GM18907 (cell line): ENCODE results near the gene TMEFF2.
A peak's percentile ranks its signal among the peaks of the same experiment; 100 is the strongest.

ENCODE experiments used
- ATAC-seq: cut with Tn5 transposase; IDR thresholded peaks from one replicate; pipeline ENCODE4 v1.9.1; 2021; ENCODE audit warnings: mild to moderate bottlenecking, moderate library complexity; ENCODE audit not compliant: unreplicated experiment

Gene TMEFF2

GRCh38 chr2:192072261-192072660 lies 122.5 kb downstream of the TMEFF2 start:
- ATAC-seq = no peak

- ATAC-seq = no peak
Measured at GRCh38 chr2:192070099-192070498, 124.6 kb downstream of the TMEFF2 start.

- no peak for ATAC-seq
Measured at GRCh38 chr2:192069417-192069816, 125.3 kb downstream of the TMEFF2 start.

DNA sequence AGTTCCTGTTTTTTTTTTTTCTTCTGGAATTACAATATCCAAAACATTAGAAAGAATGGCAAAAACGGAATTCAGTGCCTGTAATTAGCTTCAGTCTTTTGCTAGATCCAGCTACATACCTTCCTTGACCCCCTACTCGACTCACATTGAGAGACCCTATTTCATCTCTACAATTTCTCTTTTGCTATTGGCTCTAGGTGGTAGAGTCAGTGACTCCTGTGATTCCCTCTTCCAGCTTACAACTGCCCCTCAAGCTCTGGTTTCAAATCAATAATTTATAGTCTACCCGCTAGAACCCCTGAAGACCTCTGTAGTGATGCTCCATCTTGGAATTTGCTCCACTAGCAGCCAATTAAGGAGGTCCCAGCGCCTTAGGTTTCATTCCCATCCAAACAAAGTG lies 125.8 kb downstream of the TMEFF2 start:
- ATAC-seq = no peak

- ATAC-seq = no peak
Measured at GRCh38 chr2:192067631-192068030, 127.1 kb downstream of the TMEFF2 start.

GRCh38 chr2:192064459-192064858 lies 130.3 kb downstream of the TMEFF2 start:
- no peak for ATAC-seq

DNA sequence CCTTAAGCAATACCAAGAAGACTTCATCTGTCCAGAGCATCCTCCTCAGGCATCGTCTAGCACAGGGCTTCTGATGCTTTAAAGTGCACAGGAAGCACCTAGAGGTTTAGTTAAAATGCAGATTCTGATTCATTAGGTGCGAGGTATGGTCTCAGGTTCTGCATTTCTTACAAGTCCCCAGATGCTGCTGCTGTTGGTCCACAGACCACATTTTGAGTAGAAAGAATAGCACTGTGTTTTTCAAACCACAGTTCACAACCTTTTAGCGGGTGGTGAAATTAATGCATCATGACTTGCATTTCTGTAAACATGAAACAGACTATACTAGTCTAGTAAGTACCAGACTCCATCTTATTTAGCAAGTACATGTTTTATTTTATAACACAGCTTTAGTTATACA lies 134.6 kb downstream of the TMEFF2 start:
- no peak for ATAC-seq

DNA sequence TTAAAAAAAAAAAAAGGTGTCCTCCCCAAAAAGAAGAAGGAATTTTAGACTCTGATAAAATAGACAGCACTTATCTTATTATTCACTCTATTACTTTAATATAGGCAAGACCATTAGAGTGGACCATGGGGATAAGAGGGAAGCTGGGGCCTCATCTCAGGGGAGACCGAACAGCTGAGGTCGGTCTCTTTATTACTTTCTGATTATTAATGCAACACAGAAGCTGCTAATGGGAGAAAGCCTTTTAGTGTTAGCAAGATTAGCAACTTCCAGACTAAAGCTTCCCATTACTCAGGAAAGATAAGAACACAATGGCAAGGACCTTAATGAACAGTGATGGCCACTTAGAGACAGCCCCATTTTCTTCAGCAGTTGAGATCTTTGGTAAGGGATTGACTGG lies 135.5 kb downstream of the TMEFF2 start:
- ATAC-seq = no peak

- no peak for ATAC-seq
Measured at GRCh38 chr2:192053921-192054320, 140.8 kb downstream of the TMEFF2 start.

DNA sequence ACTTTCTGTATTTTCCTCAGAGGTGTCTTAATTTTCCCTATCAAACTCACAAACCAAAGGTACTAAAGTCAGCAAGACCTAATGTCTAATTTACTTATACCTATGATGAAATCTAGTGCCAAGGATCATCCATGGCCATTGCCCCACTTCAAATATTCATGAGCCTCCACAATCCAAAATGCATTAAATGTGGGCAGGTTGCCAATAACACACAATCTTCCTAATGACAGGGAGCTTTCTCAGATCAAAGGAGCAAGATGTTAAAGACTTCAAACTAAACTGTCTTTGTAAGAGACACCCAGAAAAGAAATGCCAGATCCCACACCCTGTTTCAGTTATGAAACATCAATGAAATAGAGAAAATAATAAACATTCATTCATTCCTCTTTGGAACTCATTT lies 143.2 kb downstream of the TMEFF2 start:
- no peak for ATAC-seq

DNA sequence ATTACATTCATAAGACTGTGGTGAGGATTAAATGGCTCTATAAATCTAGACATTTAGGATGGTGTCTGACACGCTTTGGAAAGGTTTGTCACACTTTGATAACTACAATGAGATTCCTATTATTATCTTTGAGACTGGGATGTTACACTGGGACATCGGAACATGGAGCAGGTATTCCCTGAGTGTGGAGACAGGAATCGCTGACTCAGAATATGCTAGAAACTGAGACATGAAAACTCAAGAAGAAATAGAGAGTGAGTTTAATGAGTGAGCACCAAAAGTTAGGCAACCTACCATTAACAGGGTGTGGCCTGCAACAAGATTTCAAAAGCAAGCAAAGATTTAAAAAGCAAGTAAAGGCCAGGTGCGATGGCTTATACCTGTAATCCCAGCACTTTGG lies 145.4 kb downstream of the TMEFF2 start:
- ATAC-seq = no peak

GRCh38 chr2:192047315-192048107 lies 147.2 kb downstream of the TMEFF2 start:
- ATAC-seq = no peak

GRCh38 chr2:192044496-192044895 lies 150.2 kb downstream of the TMEFF2 start:
- ATAC-seq = no peak

DNA sequence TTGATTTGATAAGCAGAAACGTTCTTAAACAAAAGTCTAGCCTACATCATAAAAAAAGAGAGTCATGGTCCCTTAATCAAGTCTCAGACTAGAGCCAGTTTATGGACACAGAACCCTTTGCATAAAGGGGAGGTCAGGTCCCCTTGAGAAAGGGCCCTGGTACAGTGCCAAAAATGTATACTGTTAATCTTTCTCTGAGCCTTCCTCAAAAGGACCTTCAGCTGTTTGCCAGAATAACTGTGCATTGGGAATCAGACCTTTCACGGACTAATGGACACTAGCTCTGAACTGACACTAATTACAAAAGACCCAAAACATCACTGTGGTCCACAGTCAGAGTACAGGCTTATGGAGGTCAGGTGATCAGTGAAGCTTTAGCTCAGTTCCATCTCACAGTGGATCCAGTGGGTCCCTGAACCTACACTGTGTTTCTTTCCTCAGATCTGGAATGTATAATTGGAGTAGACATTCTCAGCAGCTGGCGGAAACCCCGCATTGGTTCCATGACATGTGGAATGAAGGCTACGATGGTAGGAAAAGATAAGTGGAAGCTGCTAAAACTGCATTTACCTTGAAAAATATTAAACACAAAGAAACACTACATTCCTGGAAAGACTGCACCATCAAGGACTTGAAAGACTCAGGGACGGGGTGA lies 151.4 kb downstream of the TMEFF2 start:
- ATAC-seq = no peak

- no peak for ATAC-seq
Measured at GRCh38 chr2:192042126-192042525, 152.6 kb downstream of the TMEFF2 start.

DNA sequence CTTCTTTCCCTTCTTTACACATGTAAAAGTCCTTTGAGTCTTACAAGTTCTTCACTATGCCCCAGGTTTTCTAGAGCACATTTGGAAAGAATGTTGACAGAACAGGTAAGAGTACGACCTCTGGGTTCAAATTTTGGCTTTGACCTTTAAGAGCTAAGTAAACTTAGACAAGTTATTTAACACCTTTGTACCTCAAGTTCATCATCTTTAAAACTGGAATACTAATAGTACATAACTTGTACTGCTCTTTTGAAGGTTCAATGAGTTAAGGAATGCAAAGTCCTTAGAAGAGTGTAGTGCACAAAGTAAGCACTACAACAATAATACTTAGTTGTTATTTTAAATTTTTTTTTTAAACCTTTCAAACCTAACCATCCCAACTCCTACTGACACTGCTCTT lies 156.6 kb downstream of the TMEFF2 start:
- no peak for ATAC-seq

DNA sequence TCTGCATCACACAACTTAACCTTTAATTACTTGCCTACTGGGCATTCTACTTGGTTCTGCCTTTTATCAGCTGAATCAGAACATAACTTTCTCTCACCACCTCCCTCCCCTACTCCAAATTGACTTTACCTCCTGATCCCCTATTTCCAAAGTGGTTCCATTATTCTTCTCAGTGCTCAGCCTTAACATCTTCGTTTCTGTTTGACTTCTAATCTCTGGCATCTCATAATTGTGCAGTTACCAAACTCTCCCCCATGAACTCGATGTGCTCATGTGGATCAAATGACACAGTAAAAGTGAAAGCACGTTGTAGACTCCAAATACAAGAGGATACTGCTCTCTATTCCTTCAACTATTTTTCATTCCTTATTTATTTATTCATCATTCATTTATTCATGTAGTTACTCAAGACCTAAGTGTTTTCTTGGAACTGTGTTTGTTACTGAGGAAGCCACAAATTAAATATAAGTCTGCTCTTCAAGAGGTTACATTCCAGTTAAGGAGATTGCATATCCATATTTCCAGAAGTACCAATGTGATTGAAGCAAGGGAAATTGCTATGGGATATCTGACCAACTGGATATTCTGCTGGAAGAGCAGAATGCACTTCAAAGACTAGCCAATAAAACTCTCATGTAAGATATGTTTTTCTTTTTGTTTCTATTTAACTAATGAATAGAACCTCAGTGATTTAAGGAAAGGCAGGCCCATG lies 158.8 kb downstream of the TMEFF2 start:
- no peak for ATAC-seq

GRCh38 chr2:192030856-192031255 lies 163.9 kb downstream of the TMEFF2 start:
- no peak for ATAC-seq

GRCh38 chr2:192030289-192030688 lies 164.4 kb downstream of the TMEFF2 start:
- no peak for ATAC-seq

- peak; percentile 82 for ATAC-seq
Measured at GRCh38 chr2:192029089-192029488, 165.6 kb downstream of the TMEFF2 start.

- no peak for ATAC-seq
Measured at GRCh38 chr2:192026825-192027120, 168.0 kb downstream of the TMEFF2 start.
